AG04450 (cell line): Measurements from ENCODE around the gene MED12L. TPM values are rescaled to one million over a fixed set of nuclear protein-coding genes. Genes with fewer than 3 reads are reported as not detected.

Experiments
- CTCF ChIA-PET: fragments of 300-600, 350-600 bp; formaldehyde crosslinking; extraction: SDS; loops from one replicate; lab custom pipeline; 2022; ENCODE audit warnings: antibody characterized with exemption, inconsistent platforms; lab: Charles Lee
- POLR2A ChIA-PET: fragments of 350-600 bp; formaldehyde crosslinking; extraction: SDS; loops from one replicate; lab custom pipeline; 2021; ENCODE audit warnings: antibody characterized with exemption, inconsistent platforms; lab: Yijun Ruan, JAX
- DNase-seq: peaks from one replicate; pipeline ENCODE4 v3.0.0-alpha.2; 2011; ENCODE audit warnings: low read depth, low spot score
- H3K27ac ChIP-seq: one replicate; pipeline ENCODE4 v1.5.1; 2012; ENCODE audit warnings: low read depth, low read length, control low read depth
- H3K27me3 ChIP-seq: one replicate; pipeline ENCODE4 v1.6.0; 2012; ENCODE audit warnings: low read length; ENCODE audit not compliant: control insufficient read depth, insufficient read depth
- H3K4me3 ChIP-seq: 2 replicates; pipeline ENCODE4 v1.5.1; 2011; ENCODE audit warnings: mild to moderate bottlenecking, low read depth, low read length, control low read depth
- H3K9me3 ChIP-seq: 2 replicates; pipeline ENCODE4 v1.5.1; 2012; ENCODE audit warnings: low read length; ENCODE audit not compliant: control insufficient read depth, insufficient read depth
- polyA plus RNA-seq: library from polyadenylated mRNA; depleted of rRNA; stranded (reverse); fragments of >200 nt; gene quantifications from 2 replicates; pipeline ENCODE4 v1.2.3, GENCODE V29; 2011
- TF ChIP-seq, protein P1 (sequence below): IDR thresholded peaks from 2 replicates; pipeline ENCODE4 v1.5.1; 2011; ENCODE audit warnings: low read depth, low read length, control low read depth, inconsistent platforms

The MED12L gene
- polyA plus RNA-seq, 1 experiment: 0.26 TPM

DNA sequence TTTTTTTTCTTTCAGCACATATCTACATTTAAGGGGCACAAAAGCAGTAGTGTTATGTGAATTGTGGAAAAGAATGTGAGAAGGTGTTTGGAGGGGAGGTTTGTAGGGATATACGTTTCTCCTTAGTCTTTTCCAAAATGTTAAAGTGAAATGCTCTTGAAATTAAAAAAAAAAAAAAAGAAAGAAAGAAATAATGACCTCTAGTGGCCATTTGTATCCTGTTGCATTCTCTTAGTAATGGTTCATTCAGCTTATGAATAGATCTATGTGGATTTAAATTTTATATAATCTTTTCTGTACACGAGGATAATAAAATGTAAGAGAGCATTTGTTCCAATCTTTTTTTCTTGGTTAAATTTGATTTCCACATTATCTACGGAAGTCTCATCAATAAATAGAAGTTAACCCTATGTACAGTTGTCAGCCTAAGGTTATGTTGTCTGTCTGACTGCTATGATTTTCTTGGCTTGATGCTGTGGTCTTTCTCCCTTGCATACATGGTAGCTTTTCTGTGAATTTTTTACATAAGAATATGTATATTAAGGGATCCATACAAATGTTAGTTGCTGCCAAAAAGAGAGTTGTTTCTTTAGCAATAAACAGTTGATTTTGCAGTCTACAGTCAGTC, 242.2 kb downstream of the MED12L start:
- Histone ChIP-seq H3K27me3 (no peaks in the 10 kb centered on the region), H3K9me3 (no peaks in the 10 kb centered on the region), H3K4me3 (no peak overlapping the region), H3K27ac (no peak overlapping the region)
- ChIA-PET POLR2A (no interaction called here), CTCF (interaction anchor here (0.6 to 5.1 kb wide), 49 partner anchors 9 to 1817 kb away, joined by 3 to 33 read pairs (median 4); no protein-coding TSS in a partner anchor)
- no peak for DNase-seq
- TF ChIP-seq, protein P1, sequence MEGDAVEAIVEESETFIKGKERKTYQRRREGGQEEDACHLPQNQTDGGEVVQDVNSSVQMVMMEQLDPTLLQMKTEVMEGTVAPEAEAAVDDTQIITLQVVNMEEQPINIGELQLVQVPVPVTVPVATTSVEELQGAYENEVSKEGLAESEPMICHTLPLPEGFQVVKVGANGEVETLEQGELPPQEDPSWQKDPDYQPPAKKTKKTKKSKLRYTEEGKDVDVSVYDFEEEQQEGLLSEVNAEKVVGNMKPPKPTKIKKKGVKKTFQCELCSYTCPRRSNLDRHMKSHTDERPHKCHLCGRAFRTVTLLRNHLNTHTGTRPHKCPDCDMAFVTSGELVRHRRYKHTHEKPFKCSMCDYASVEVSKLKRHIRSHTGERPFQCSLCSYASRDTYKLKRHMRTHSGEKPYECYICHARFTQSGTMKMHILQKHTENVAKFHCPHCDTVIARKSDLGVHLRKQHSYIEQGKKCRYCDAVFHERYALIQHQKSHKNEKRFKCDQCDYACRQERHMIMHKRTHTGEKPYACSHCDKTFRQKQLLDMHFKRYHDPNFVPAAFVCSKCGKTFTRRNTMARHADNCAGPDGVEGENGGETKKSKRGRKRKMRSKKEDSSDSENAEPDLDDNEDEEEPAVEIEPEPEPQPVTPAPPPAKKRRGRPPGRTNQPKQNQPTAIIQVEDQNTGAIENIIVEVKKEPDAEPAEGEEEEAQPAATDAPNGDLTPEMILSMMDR: peak; percentile 64

DNA sequence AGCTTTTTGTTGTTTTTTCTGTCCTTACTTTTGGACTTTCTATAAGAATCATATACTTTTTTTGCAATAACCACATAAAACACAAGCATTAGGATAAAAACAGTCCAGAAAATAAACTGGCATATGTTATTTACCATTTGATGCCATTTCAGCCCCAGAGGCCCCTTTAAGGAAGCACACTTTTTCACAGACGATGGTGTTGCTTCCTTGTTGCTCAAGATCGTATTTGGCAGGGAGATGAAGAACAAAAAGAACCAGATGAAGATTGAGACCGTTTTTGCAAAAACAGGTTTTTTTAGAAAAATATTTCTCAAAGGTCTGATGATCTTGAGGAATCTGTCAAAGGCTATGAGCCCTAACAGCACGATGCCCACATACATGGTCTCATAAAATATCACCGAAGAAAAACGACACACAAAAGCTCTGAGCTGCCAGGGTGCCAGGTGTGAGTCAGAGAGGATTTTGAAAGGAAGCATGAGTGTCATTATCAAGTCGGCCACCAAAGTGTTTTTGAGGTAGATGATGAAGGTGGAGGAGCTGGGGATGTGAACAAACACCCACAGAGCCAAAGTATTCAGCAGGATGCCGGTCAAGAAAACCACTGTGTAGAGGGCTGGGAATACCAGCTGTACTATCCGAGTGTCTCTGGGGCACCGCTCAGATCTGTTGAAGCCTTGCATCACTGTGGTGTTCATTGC, 243.0 kb downstream of the MED12L start:
- POLR2A ChIA-PET: no interaction called here
- DNase-seq: no peak

DNA sequence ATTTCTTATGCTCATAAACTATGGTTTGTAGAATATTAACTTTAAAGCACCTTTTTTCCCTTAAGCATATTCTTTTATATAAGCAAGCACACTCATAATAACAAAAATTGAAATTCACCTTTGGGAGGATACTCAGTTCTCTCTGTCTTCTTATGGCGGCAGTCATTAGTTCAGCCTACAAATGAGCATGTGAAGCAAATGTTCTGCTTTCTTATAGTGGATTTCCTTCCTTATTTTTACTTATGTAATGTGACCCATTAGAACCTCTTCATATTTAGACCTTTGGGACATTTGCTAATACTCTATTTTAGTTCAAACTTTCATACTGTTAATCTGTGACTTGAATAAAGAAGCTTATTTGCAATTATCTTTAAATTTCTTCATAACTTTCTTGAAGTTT, 243.9 kb downstream of the MED12L start, which contains the start of gene P2RY13:
Gene P2RY13 (minus strand): TSS at position 187 of the 400 bp plus-strand sequence. CDS start 21 bp downstream, at position 166.
- TF ChIP-seq, protein P1: no peak
- ChIA-PET CTCF (interaction anchor here (0.8 to 3.8 kb wide), 5 partner anchors 17 to 102 kb away, joined by 3 to 33 read pairs (median 7); no protein-coding TSS in a partner anchor), POLR2A (no interaction called here)
- Histone ChIP-seq H3K27ac (no peak within 1 kb of the TSS), H3K27me3 (no peaks in the 10 kb centered on the region), H3K4me3 (no peak within 1 kb of the TSS), H3K9me3 (no peaks in the 10 kb centered on the region)
- no peak for DNase-seq

More for the DNA sequence above, 243.0 kb downstream of the MED12L start:
- CTCF ChIA-PET: interaction anchor here (0.6 to 5.1 kb wide), 43 partner anchors 10 to 1817 kb away, joined by 3 to 33 read pairs (median 4); no protein-coding TSS in a partner anchor
- H3K27ac ChIP-seq: no peak overlapping the region
- H3K4me3 ChIP-seq: no peak overlapping the region
- no peaks in the 10 kb centered on the region for H3K27me3 ChIP-seq
- no peaks in the 10 kb centered on the region for H3K9me3 ChIP-seq
- TF ChIP-seq, protein P1: no peak

DNA sequence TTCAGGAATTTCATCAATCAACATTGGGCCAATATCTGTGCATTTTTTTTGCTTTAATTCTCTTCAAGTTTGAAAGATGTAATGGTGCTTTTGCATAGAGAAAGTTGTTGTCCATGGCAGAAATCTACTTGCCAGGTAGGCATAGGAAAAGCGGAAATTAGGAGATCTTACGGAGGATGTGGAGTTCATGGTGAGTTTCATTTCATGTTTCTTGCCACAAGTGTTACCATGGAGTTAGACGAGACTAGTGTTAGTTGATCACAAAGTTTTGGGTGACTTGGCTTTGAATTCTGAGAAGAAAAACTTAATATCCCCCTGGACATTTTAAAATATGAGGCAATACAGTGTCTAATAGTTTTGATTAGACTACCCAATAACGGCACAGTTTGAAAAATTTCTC, 244.9 kb downstream of the MED12L start:
- no peak overlapping the region for H3K4me3 ChIP-seq
- H3K9me3 ChIP-seq: no peaks in the 10 kb centered on the region
- ChIA-PET CTCF (interaction anchor here (0.8 to 1.0 kb wide), 2 partner anchors 39 to 103 kb away, joined by 3 read pairs; no protein-coding TSS in a partner anchor), POLR2A (no interaction called here)
- no peak for DNase-seq
- H3K27ac ChIP-seq: no peak overlapping the region
- TF ChIP-seq, protein P1: no peak
- no peaks in the 10 kb centered on the region for H3K27me3 ChIP-seq

DNA sequence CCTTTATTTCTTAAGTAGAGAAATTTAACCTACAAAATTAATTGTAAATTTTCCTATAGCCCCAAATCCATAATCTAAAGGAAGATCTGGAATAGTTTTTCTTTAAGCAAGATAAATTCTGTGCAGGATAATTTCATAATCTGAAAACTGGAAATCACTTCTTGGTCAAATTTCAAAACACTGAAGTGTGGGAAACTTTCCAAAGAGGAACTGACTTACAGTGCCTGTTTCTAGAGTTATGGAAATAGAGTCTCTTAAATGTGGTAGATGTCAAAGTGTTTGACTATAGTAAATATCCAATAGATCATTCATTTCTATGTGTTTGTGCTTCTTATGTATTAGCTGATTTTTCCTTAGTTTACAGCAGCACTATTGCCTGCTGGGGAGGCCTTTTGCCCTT, 245.4 kb downstream of the MED12L start:
- TF ChIP-seq, protein P1: no peak
- no peak overlapping the region for H3K4me3 ChIP-seq
- no peak for DNase-seq
- CTCF ChIA-PET: no interaction called here
- H3K9me3 ChIP-seq: no peaks in the 10 kb centered on the region
- H3K27me3 ChIP-seq: no peaks in the 10 kb centered on the region
- no peak overlapping the region for H3K27ac ChIP-seq
- POLR2A ChIA-PET: no interaction called here
